IPS-20b (cell line): ENCODE measurements around the gene PIGC.

Experiments used
- H3K27ac ChIP-seq: one replicate; pipeline ENCODE4 v1.5.1; 2013; ENCODE audit warnings: low read length
- H3K27me3 ChIP-seq: 2 replicates; pipeline ENCODE4 v1.6.1; 2013; ENCODE audit warnings: mild to moderate bottlenecking, low read length, inconsistent platforms; ENCODE audit not compliant: insufficient read depth
- H3K36me3 ChIP-seq: 2 replicates; pipeline ENCODE4 v1.6.1; 2013; ENCODE audit warnings: low read depth, mild to moderate bottlenecking, inconsistent platforms, low read length, moderate library complexity; ENCODE audit not compliant: insufficient read depth
- H3K4me1 ChIP-seq: 2 replicates; pipeline ENCODE4 v1.6.1; 2013; ENCODE audit warnings: mild to moderate bottlenecking, control low read depth, inconsistent platforms, low read length, moderate library complexity; ENCODE audit not compliant: insufficient read depth
- H3K4me3 ChIP-seq: 2 replicates; pipeline ENCODE4 v1.5.1; 2013; ENCODE audit warnings: mild to moderate bottlenecking, low read length, inconsistent platforms
- H3K9ac ChIP-seq: 2 replicates; pipeline ENCODE4 v1.6.1; 2013; ENCODE audit warnings: low read depth, mild to moderate bottlenecking, inconsistent platforms, low read length, moderate library complexity
- H3K9me3 ChIP-seq: 2 replicates; pipeline ENCODE4 v1.6.1; 2013; ENCODE audit warnings: mild to moderate bottlenecking, low read depth, low read length, inconsistent platforms; ENCODE audit not compliant: insufficient read depth

PIGC gene

DNA sequence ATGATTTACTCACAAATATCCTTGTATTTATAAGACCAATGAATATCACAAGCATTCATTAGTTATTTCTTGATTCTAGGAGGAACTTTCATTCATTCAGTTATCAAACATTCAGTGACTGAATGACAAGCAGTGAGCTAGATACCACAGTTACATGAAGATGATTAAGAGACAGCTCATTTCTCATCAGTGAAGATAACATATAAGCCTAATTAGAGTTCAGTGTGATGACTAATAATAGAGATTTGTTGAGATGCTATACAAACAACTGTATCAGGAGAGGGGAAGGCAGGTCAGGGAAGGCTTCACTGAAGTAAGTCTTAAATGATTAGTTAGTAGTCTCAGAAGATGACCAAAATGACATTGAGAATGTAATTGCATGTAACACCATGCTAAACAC lies 38.0 kb downstream of the PIGC start:
- no peak overlapping the region for H3K9ac ChIP-seq

DNA sequence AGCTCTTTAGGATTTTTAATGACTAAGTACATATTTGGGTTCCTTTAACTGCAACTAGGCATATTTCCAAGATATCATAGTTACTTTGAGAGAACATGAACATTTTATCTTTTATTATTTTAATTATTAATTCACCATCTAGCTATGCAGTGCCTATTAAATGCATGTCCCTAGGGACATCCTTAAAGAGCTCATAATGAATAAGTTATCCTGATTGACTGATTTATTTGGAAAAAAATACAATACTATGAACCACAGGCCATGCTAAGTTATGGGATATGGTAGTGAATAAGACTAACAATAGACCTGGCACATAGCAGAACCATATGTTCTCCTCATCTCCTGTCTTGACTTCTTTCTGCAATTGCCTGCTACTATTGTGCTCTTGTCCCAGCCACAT lies 39.7 kb downstream of the PIGC start:
- H3K27me3 ChIP-seq, result no peaks in the 10 kb centered on the region
- no peak overlapping the region for H3K4me3 ChIP-seq
- no peaks in the 10 kb centered on the region for H3K36me3 ChIP-seq

More for the DNA sequence above, 38.0 kb downstream of the PIGC start:
- Histone ChIP-seq H3K4me3 (no peak overlapping the region), H3K4me1 (no peaks in the 10 kb centered on the region), H3K27ac (no peak overlapping the region), H3K27me3 (no peaks in the 10 kb centered on the region), H3K9me3 (no peaks in the 10 kb centered on the region), H3K36me3 (no peaks in the 10 kb centered on the region)

DNA sequence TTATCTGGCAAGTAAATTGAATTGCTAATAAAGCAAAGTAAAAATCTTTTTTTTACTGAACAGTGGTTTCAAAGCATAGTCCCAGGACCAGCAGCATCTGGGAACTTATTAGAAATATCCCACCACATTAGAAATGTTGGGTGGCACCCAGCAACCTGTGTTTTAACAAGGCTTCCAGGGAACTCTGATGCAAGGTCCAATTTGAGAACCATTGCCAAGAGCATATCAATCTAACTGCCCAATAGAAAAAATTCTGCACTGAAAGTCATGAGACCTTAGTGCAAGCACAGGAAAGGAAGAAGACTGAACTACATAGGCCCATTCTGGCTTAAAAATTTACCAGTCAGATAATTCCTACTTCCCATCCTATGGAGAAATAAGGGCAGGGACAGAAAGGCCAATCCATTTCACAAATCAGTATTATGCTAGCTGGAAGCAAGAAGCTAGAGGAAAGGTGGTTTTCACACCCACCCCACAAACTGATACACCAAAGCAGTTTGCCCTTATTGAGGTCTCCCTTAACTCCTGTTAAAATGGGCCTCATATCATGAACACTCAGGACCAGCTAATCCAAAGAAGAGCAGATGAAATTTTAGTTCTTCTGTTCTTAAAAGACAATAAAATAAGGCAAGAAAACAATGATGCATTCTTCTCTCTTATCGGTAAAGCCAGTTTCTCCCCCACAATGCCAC lies 40.8 kb downstream of the PIGC start:
- Histone ChIP-seq H3K4me1 (peaks cover 8% of the 10 kb centered on the region), H3K36me3 (no peaks in the 10 kb centered on the region), H3K9ac (no peak overlapping the region), H3K4me3 (no peak overlapping the region), H3K27ac (no peak overlapping the region), H3K27me3 (no peaks in the 10 kb centered on the region), H3K9me3 (no peaks in the 10 kb centered on the region)

More for the DNA sequence above, 39.7 kb downstream of the PIGC start:
- Histone ChIP-seq H3K27ac (no peak overlapping the region), H3K4me1 (peaks cover 8% of the 10 kb centered on the region), H3K9ac (no peak overlapping the region), H3K9me3 (no peaks in the 10 kb centered on the region)

- no peaks in the 10 kb centered on the region for H3K36me3 ChIP-seq
- H3K4me1 ChIP-seq, result peaks cover 8% of the 10 kb centered on the region
- no peaks in the 10 kb centered on the region for H3K27me3 ChIP-seq
Observed at GRCh38 chr1:172401892-172402291, 42.0 kb downstream of the PIGC start.

GRCh38 chr1:172401477-172401876 lies 42.4 kb downstream of the PIGC start:
- Histone ChIP-seq H3K27me3 (no peaks in the 10 kb centered on the region), H3K9me3 (no peaks in the 10 kb centered on the region), H3K4me3 (no peak overlapping the region), H3K4me1 (peaks cover 8% of the 10 kb centered on the region), H3K27ac (no peak overlapping the region), H3K9ac (no peak overlapping the region), H3K36me3 (no peaks in the 10 kb centered on the region)

More at GRCh38 chr1:172401892-172402291, 42.0 kb downstream of the PIGC start:
- Histone ChIP-seq H3K4me3 (no peak overlapping the region), H3K9me3 (no peaks in the 10 kb centered on the region), H3K27ac (no peak overlapping the region), H3K9ac (no peak overlapping the region)

DNA sequence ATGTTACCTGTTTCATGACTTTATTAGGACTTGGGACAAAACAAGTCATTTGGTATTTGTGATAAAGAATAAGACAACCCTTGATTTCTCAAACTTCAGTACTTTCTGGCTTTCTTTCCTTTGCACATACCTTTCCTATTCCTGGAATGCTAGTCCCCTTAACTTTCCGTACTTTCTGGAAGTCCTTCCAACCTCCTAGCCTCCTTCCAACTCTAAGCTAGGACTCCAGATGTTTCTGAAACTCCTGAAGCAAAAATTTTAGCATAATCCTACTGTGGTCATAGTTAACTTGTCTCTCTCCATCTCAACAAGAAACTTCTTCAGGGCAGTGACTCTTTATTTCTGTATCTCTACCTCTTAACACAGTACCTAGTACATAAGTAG lies 43.2 kb downstream of the PIGC start:
- no peak overlapping the region for H3K9ac ChIP-seq
- no peaks in the 10 kb centered on the region for H3K27me3 ChIP-seq
- no peak overlapping the region for H3K27ac ChIP-seq

DNA sequence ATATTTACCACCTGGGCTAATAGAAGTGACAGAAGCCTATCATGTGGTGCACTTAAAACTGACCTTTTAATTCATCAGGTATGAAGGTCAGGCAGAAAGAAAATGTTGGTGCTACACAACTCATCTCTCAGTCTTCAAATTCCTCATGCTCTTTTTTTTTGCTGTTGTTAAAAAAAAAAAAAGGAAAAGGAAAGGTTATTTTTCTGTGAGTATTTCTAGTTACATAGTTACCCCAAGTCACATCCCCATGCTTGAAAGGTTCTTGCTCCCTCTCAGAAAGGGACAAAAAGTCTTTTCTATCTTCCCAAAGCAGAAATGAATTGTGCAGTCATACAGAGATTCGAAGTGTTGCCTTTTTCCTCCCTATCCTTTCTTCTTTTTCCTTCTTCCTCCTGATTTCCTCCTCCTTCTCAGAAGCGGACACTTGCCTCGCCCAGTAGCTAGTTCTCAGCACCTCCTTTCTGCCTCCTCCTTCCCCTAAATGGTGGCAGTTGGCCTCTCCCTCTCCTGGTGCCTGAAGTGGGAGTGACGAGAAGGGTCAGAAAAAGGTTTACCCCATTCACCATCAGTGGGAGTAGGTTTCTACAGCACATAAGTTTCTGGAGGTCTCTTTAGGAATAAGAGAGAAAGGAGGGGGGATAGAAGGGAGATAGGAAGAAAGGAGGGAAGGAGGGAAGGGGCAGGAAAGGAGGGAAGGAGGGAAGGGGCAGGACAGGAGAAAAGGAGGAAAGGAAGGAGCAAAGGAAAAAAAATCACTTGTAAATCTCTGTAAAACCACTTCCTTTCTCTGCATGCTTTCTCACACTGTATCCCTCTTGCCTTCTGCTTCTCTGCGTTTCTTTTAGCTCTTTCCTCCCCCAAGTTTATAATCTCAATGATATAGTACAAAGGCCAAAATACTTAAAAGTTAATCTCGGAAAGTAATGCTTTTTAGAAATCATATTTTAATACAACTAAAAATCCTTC lies 43.8 kb downstream of the PIGC start:
- Histone ChIP-seq H3K9me3 (no peaks in the 10 kb centered on the region), H3K9ac (no peak overlapping the region; the same call in 1 of the 2 replicates), H3K4me1 (peaks cover 12% of the 10 kb centered on the region), H3K36me3 (no peaks in the 10 kb centered on the region), H3K27ac (no peak overlapping the region), H3K27me3 (no peaks in the 10 kb centered on the region), H3K4me3 (no peak overlapping the region)

More for the DNA sequence above, 43.2 kb downstream of the PIGC start:
- H3K4me3 ChIP-seq, result no peak overlapping the region
- peaks cover 10% of the 10 kb centered on the region for H3K4me1 ChIP-seq
- H3K9me3 ChIP-seq, result no peaks in the 10 kb centered on the region
- H3K36me3 ChIP-seq, result no peaks in the 10 kb centered on the region

- H3K4me3 ChIP-seq, result no peak overlapping the region
- peaks cover 14% of the 10 kb centered on the region for H3K4me1 ChIP-seq
- no peak overlapping the region for H3K27ac ChIP-seq
- no peaks in the 10 kb centered on the region for H3K27me3 ChIP-seq
- H3K9ac ChIP-seq, result no peak overlapping the region
- no peaks in the 10 kb centered on the region for H3K36me3 ChIP-seq
- H3K9me3 ChIP-seq, result no peaks in the 10 kb centered on the region
Observed at GRCh38 chr1:172398970-172399755, 44.7 kb downstream of the PIGC start.

DNA sequence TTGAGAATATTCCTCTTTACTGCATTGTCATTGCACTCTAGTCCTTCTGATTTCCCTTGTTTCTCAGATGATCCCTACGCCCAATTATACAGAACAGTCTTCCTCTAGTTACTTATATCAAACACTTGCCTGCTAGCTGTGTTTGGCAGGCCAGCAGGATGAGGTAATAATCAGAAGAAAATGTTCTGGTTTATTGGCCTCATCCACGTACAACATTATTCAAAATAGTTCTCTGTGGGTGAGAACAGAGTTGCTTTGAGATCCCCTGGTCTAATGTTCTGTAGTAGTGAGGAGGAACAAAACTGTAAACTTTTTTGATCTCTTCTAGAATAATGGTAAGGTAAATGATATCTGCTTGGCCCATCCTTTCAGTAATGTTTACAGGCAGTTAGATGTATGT lies 45.7 kb downstream of the PIGC start:
- Histone ChIP-seq H3K27ac (no peak overlapping the region), H3K4me3 (no peak overlapping the region), H3K36me3 (no peaks in the 10 kb centered on the region), H3K9me3 (no peaks in the 10 kb centered on the region), H3K27me3 (no peaks in the 10 kb centered on the region), H3K9ac (no peak overlapping the region), H3K4me1 (peaks cover 14% of the 10 kb centered on the region)

GRCh38 chr1:172397633-172398032 lies 46.2 kb downstream of the PIGC start:
- H3K36me3 ChIP-seq, result no peaks in the 10 kb centered on the region
- H3K4me3 ChIP-seq, result no peak overlapping the region
- peaks cover 14% of the 10 kb centered on the region for H3K4me1 ChIP-seq
- H3K9ac ChIP-seq, result no peak overlapping the region
- no peaks in the 10 kb centered on the region for H3K9me3 ChIP-seq
- H3K27me3 ChIP-seq, result no peaks in the 10 kb centered on the region
- no peak overlapping the region for H3K27ac ChIP-seq

GRCh38 chr1:172397221-172397620 lies 46.6 kb downstream of the PIGC start:
- Histone ChIP-seq H3K9ac (no peak overlapping the region), H3K9me3 (no peaks in the 10 kb centered on the region), H3K4me3 (no peak overlapping the region), H3K27me3 (no peaks in the 10 kb centered on the region), H3K27ac (no peak overlapping the region), H3K36me3 (no peaks in the 10 kb centered on the region), H3K4me1 (peaks cover 14% of the 10 kb centered on the region)
